ENCODE data around the gene MAP2. TPM values are rescaled to one million over a fixed set of nuclear protein-coding genes. Genes with fewer than 3 reads are reported as not detected.

MAP2 gene
- total and polyA plus RNA-seq, 2 of the 8 experiments (the other 6 are each of a cell fraction or from before 2014, with no cell fraction given) = 5.9 to 9.4 TPM

GRCh38 chr2:209424199-209424701 is 403 bp downstream of the MAP2 start (continued):
- no peak for TF ChIP-seq SAP30 (IDR thresholded peaks at IDR 0.05; ENCODE audit: insufficient read depth, insufficient replicate concordance, low read length)

All from H1 (cell line).